PC-3 (cell line): ENCODE data around the gene PPP1R3D. TPM values are rescaled to one million over a fixed set of nuclear protein-coding genes. Genes with fewer than 3 reads are reported as not detected.

ENCODE experiments used
- ATAC-seq: fragments of 200-7000 bp; cut with Tn5 transposase; 2 replicates; pipeline ENCODE4 v1.9.1; 2020; ENCODE audit warnings: mild to moderate bottlenecking, moderate library complexity
- BruUV-seq: library from RNA; stranded (reverse); fragments of 400-500 nt; replicated peaks from 2 replicates; lab custom pipeline; 2021; lab: Mats Ljungman, UMichigan
- CTCF ChIA-PET: fragments of 300-600 bp; sonication (Branson Sonifier 250); formaldehyde crosslinking; loops from one replicate; lab custom pipeline; 2022; ENCODE audit warnings: antibody characterized with exemption; lab: Charles Lee
- POLR2A ChIA-PET: fragments of 300-600 bp; sonication (Branson Sonifier 250); formaldehyde crosslinking; loops from one replicate; lab custom pipeline; 2022; ENCODE audit warnings: antibody characterized with exemption; ENCODE audit not compliant: unreplicated experiment; lab: Charles Lee
- DNase-seq: peaks from one replicate; pipeline ENCODE4 v3.0.0-alpha.2; 2015
- H2AFZ ChIP-seq: fragments of 300-600 bp; sonication (generic); 2 replicates; pipeline ENCODE4 v1.6.0; 2016; ENCODE audit warnings: antibody characterized with exemption, low read length
- H3F3A ChIP-seq: fragments of 300-600 bp; sonication (generic); one replicate; pipeline ENCODE4 v1.6.0; 2017; ENCODE audit warnings: antibody characterized with exemption, low read length, control low read depth, mild to moderate bottlenecking; ENCODE audit not compliant: unreplicated experiment
- H3K27ac ChIP-seq: fragments of 300-600 bp; sonication (generic); 2 replicates; pipeline ENCODE4 v1.5.1; 2016; ENCODE audit warnings: mild to moderate bottlenecking, low read length
- H3K27me3 ChIP-seq: fragments of 300-600 bp; sonication (generic); 2 replicates; pipeline ENCODE4 v1.6.1; 2016; ENCODE audit warnings: low read length, mixed read lengths
- H3K36me3 ChIP-seq: fragments of 300-600 bp; sonication (generic); 2 replicates; pipeline ENCODE4 v1.6.1; 2016; ENCODE audit warnings: low read depth, mixed run types, low read length, mixed read lengths
- H3K4me1 ChIP-seq: fragments of 300-600 bp; sonication (generic); 2 replicates; pipeline ENCODE4 v1.5.1; 2016; ENCODE audit warnings: low read length; ENCODE audit not compliant: insufficient read depth
- H3K4me2 ChIP-seq: fragments of 300-600 bp; sonication (generic); 2 replicates; pipeline ENCODE4 v1.6.0; 2016; ENCODE audit warnings: low read length
- H3K4me3 ChIP-seq: fragments of 300-600 bp; sonication (generic); 2 replicates; pipeline ENCODE4 v1.5.1; 2016; ENCODE audit warnings: mild to moderate bottlenecking, low read length, mixed read lengths
- H3K79me2 ChIP-seq: fragments of 300-600 bp; sonication (generic); 2 replicates; pipeline ENCODE4 v1.6.1; 2017; ENCODE audit warnings: low read length, mixed read lengths
- H3K9ac ChIP-seq: fragments of 300-600 bp; sonication (generic); 2 replicates; pipeline ENCODE4 v1.6.0; 2016; ENCODE audit warnings: mild to moderate bottlenecking, low read length
- H3K9me2 ChIP-seq: fragments of 300-600 bp; sonication (generic); replicated peaks from 2 replicates; pipeline ENCODE4 v1.6.1; 2016; ENCODE audit warnings: mixed run types, low read length, mixed read lengths
- H3K9me3 ChIP-seq: fragments of 300-600 bp; sonication (generic); 2 replicates; pipeline ENCODE4 v1.6.1; 2016; ENCODE audit warnings: low read length, mixed read lengths
- H4K20me1 ChIP-seq: fragments of 300-600 bp; sonication (generic); 2 replicates; pipeline ENCODE4 v1.6.1; 2016; ENCODE audit warnings: low read length, mixed read lengths
- CTCF ChIP-seq: fragments of 300-600 bp; sonication (generic); conservative IDR thresholded peaks from 2 replicates; pipeline ENCODE4 v1.5.1; 2017; ENCODE audit warnings: antibody characterized with exemption, low read depth, mild to moderate bottlenecking, low read length
- EZH2 ChIP-seq: fragments of 300-600 bp; sonication (generic); IDR thresholded peaks from one replicate; pipeline ENCODE4 v1.6.1; 2017; ENCODE audit warnings: antibody characterized with exemption, mild to moderate bottlenecking, low read length; ENCODE audit not compliant: unreplicated experiment
- EZH2phosphoT487 ChIP-seq: fragments of 300-600 bp; sonication (generic); IDR thresholded peaks from 2 replicates; pipeline ENCODE4 v1.6.1; 2018; ENCODE audit warnings: mild to moderate bottlenecking, antibody characterized with exemption, low read length, borderline replicate concordance
- intact Hi-C: fragments of 100-400 bp; cut with micrococcal nuclease; formaldehyde crosslinking; loops from 2 replicates; pipeline ENCODE4 v1.9.0; 2023
- total RNA-seq: library from RNA; depleted of rRNA; stranded (reverse); fragments of >200 nt; gene quantifications from 2 replicates; pipeline ENCODE4 v1.2.3, GENCODE V29; 2014

PPP1R3D gene
- total RNA-seq, 1 experiment from 2014 or later, result 6.3 TPM

GRCh38 chr20:59948828-59949720 is 9.0 kb upstream of the PPP1R3D start:
- H4K20me1 ChIP-seq, result no peaks in the 10 kb centered on the region
- POLR2A ChIA-PET, result no interaction called here
- intact Hi-C loops, result loop anchor here (1.0 kb wide), 1 partner anchor 101 kb away; no protein-coding TSS in a partner anchor
- ATAC-seq (peak; percentile 71), DNase-seq (peak; percentile 69)
- H3K4me1 ChIP-seq, result no peaks in the 10 kb centered on the region
- no peaks in the 10 kb centered on the region for H3F3A ChIP-seq
- CTCF ChIA-PET, result no interaction called here
- no peak overlapping the region for H3K9ac ChIP-seq
- no peak overlapping the region for H3K4me3 ChIP-seq
- no peak overlapping the region for H3K4me2 ChIP-seq
- H3K79me2 ChIP-seq, result no peaks in the 10 kb centered on the region
- H3K27ac ChIP-seq, result no peak overlapping the region
- no peaks in the 10 kb centered on the region for H3K9me2 ChIP-seq
- peak; percentile 86 for TF ChIP-seq CTCF
- no peak for TF ChIP-seq EZH2
- H3K27me3 ChIP-seq, result no peaks in the 10 kb centered on the region
- no peaks in the 10 kb centered on the region for H3K9me3 ChIP-seq
- no TSS peak for BruUV-seq
- H3K36me3 ChIP-seq, result no peaks in the 10 kb centered on the region; the same call in 1 of the 2 replicates
- no peak overlapping the region for H2AFZ ChIP-seq

DNA sequence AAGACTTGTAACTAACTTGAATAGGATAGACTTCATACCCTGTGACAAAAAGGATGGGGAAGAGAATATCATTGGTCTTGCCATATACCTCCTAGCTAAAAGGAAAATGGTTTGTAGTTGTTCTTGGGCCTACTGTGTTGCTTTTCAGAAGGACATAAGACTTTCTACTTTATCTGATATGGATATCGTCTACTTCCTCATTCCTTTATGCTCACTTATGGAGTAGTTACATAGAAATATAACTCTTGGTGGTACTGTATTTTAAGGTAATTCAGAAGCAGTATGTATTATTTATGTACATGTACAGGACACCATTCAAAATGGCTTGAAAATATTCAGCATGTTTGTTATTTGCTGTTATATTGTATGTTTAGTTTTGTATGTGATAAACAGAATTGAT is 8.1 kb upstream of the PPP1R3D start:
- Histone ChIP-seq H3K27me3 (no peaks in the 10 kb centered on the region), H3K9me2 (no peaks in the 10 kb centered on the region), H3K4me3 (no peak overlapping the region), H3K79me2 (no peaks in the 10 kb centered on the region), H3K9ac (no peak overlapping the region), H3K36me3 (peaks cover 3% of the 10 kb centered on the region; the same call in 1 of the 2 replicates), H3K27ac (no peak overlapping the region), H4K20me1 (no peaks in the 10 kb centered on the region), H3K4me2 (no peak overlapping the region), H3K4me1 (no peaks in the 10 kb centered on the region), H3K9me3 (no peaks in the 10 kb centered on the region), H2AFZ (no peak overlapping the region), H3F3A (no peaks in the 10 kb centered on the region)
- DNase-seq (no peak), ATAC-seq (no peak)
- no TSS peak for BruUV-seq
- POLR2A ChIA-PET, result no interaction called here
- intact Hi-C loops, result no loop called here
- CTCF ChIA-PET, result interaction anchor here (1.6 kb wide), 1 partner anchor 109 kb away, joined by 5 read pairs; no protein-coding TSS in a partner anchor
- TF ChIP-seq EZH2 (no peak), CTCF (no peak), EZH2phosphoT487 (no peak)

- Histone ChIP-seq H3K4me2 (no peak overlapping the region), H3K79me2 (no peaks in the 10 kb centered on the region), H3K9me3 (no peaks in the 10 kb centered on the region), H3K27me3 (no peaks in the 10 kb centered on the region), H3K4me1 (no peaks in the 10 kb centered on the region), H3K27ac (no peak overlapping the region), H3K9ac (no peak overlapping the region), H3K9me2 (no peaks in the 10 kb centered on the region), H2AFZ (no peak overlapping the region), H3K36me3 (peaks cover 9% of the 10 kb centered on the region; the same call in 1 of the 2 replicates), H3K4me3 (no peak overlapping the region), H4K20me1 (no peaks in the 10 kb centered on the region), H3F3A (no peaks in the 10 kb centered on the region)
- ATAC-seq (no peak), DNase-seq (no peak)
- intact Hi-C loops, result no loop called here
- no TSS peak for BruUV-seq
- TF ChIP-seq EZH2phosphoT487, result no peak
- TF ChIP-seq CTCF, result no peak
- TF ChIP-seq EZH2, result no peak
- ChIA-PET POLR2A (interaction anchor here (0.6 kb wide), 2 partner anchors 109 to 157 kb away, joined by 5 to 13 read pairs; no protein-coding TSS in a partner anchor), CTCF (interaction anchor here (1.6 kb wide), 1 partner anchor 110 kb away, joined by 5 read pairs; no protein-coding TSS in a partner anchor)
Observed at GRCh38 chr20:59947376-59947775, 7.3 kb upstream of the PPP1R3D start.
